ENCODE results near the gene RIN2.
"Not testable (repeated sequence)": the region's sequence is repeated elsewhere in the genome, so short reads cannot be mapped to it uniquely, and the experiment has no call there.

GRCh38 chr20:19754201-19754600, 3.9 kb upstream of the RIN2 start:
- not testable (repeated sequence) for TF ChIP-seq TCF4 (CRISPR knock-in tag; IDR thresholded peaks at IDR 0.05; ENCODE audit: borderline replicate concordance); PATZ1 (CRISPR knock-in tag; IDR thresholded peaks at IDR 0.05; ENCODE audit: borderline replicate concordance); RARB (CRISPR knock-in tag; IDR thresholded peaks at IDR 0.05); ARNTL (CRISPR knock-in tag; IDR thresholded peaks at IDR 0.05; ENCODE audit: borderline replicate concordance, low read depth); ESRRG (CRISPR knock-in tag; IDR thresholded peaks at IDR 0.05); ZFP30 (CRISPR knock-in tag; IDR thresholded peaks at IDR 0.05); ZNF70 (CRISPR knock-in tag; IDR thresholded peaks at IDR 0.05); TOX (CRISPR knock-in tag; IDR thresholded peaks at IDR 0.05; ENCODE audit: borderline replicate concordance); POU6F1 (CRISPR knock-in tag; IDR thresholded peaks at IDR 0.05; ENCODE audit: borderline replicate concordance, low read depth); GLIS3 (CRISPR knock-in tag; IDR thresholded peaks at IDR 0.05); BACH2 (CRISPR knock-in tag; IDR thresholded peaks at IDR 0.05; ENCODE audit: borderline replicate concordance); ZFP3 (CRISPR knock-in tag; IDR thresholded peaks at IDR 0.05); TSHZ2 (CRISPR knock-in tag; IDR thresholded peaks at IDR 0.05); CSDC2 (CRISPR knock-in tag; IDR thresholded peaks at IDR 0.05)

Measured in SK-N-SH treated with all-trans-retinoic acid at 6 μM for 48 hours (cell line).